Activated CD4-positive, alpha-beta T cell treated with anti-CD3 and anti-CD28 coated beads for 24 hours (primary cell): ENCODE results near the gene SSRP1.
"Not testable (repeated sequence)": the region's sequence is repeated elsewhere in the genome, so short reads cannot be mapped to it uniquely, and the experiment has no call there.

Source experiments
- DNase-seq, 2 donors: peaks; one replicate each; pipeline ENCODE4 v3.0.0-alpha.2; 2020; ENCODE audit warnings: low read depth in 2 of 2

The SSRP1 gene

DNA sequence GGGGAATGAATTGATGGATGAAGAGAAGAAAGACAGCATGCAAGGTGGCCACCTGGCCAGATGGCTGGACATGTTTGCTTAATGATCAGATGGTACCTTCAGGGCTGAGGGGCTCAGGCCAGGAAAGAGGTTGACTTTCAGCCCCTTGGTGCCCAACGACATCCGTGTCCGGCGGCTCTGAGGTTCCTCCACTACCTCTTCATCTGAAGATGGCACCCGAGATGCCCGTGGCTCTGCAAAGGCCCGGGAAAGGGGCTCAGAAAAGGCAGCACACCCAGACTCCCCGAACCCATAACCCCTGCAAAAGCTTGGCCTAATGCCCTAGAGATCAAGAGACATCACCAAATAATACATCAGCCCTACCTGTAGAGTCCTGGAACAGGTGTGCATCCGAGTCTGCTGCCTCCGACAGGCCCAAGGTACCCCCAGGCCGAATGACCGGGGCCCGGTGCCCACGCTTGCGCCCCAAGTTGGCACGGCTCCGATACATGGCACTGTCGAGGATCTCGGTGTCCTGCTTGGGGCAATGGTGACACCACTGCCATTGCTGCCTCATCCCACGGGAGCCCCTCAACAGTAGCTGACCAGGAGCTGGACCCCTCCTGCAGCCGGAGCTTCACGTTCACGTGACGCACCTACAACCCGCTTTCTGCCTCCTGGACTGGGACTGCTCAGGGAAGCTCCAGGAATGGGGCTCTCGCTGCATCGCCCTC, 33.8 kb downstream of the SSRP1 start:
- DNase-seq, result no peak

DNA sequence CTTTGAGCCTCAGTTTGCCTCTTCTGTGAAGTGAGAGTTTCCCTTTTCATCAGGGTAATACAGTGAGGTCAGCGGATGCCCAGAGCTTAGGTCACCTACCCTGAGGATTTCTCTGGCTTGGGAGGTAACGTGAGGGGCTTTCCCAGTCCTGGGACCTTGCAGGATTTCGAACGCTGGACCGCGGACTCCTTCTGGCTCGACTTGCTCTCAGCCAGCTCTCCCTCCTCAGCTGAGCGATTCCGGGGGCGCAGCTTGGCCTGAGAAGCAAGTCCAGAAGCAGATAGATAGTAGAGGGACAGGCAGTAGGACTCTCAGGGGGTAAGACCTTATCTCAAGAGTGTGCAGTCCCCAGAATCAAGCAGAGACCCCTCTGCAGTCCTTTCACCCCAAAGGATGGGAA, 34.9 kb downstream of the SSRP1 start:
- no peak for DNase-seq

DNA sequence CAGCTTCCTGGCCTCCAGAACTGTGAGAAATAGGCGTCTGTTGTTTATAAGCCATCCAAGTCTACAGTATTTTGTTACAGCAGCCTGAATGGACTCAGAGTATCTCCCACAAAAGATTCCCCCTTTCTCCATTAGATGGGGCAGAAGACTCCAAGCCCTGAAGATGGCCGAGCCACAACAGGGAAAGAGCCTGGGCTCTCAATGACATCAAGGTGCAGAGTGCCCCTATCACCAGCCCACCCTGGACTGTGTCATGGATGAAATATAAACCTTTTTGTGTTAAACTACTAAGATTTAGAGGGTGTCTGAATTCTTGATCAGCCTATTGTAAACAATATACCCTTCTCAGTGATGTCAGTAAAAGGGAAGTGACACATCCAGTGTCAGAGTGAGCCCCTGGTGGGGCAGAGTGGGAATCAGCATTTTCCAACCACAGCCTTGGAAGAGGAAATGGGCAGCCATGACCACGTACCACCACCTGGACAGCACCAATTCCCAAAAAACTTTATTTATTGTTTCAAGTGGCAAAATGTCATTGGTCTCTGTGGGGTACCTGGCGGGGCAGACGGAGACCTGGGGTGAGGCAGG, 36.4 kb downstream of the SSRP1 start:
- DNase-seq, result no peak

DNA sequence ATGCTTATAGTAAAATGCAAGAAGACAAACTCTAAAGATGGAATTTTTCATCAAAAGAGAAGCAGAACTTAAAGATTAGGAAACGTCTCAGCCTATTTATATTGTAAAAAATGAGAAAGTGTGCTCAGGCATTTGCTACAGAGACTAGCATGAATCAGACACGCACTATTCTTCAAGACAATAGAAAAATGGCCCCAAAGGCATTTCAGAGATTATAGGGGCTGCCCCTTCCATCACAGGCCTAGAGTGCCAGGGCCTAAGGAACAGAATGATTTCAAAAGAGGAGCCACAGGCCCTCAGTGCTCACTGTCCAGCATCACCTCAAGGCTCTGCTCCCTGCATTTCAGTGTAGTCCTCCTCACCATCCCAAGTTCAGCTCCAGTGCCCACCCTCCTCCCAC, 38.5 kb downstream of the SSRP1 start:
- no peak for DNase-seq

DNA sequence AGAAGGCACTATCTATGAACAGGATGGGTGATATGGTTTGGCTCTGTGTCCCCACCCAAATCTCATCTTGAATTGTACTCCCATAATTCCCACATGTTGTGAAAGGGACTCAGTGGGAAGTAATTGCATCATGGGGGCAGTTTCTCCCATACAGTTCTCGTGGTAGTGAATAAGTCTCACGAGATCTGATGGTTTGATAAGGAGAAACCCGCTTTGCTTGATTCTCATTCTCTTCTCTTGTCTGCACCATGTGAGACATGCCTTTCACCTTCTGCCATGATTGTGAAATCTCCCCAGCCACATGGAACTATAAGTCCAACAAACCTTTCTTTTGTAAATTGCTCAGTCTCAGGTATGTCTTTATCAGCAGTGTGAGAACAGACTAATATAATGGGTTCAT, 39.5 kb downstream of the SSRP1 start:
- not testable (repeated sequence) for DNase-seq

DNA sequence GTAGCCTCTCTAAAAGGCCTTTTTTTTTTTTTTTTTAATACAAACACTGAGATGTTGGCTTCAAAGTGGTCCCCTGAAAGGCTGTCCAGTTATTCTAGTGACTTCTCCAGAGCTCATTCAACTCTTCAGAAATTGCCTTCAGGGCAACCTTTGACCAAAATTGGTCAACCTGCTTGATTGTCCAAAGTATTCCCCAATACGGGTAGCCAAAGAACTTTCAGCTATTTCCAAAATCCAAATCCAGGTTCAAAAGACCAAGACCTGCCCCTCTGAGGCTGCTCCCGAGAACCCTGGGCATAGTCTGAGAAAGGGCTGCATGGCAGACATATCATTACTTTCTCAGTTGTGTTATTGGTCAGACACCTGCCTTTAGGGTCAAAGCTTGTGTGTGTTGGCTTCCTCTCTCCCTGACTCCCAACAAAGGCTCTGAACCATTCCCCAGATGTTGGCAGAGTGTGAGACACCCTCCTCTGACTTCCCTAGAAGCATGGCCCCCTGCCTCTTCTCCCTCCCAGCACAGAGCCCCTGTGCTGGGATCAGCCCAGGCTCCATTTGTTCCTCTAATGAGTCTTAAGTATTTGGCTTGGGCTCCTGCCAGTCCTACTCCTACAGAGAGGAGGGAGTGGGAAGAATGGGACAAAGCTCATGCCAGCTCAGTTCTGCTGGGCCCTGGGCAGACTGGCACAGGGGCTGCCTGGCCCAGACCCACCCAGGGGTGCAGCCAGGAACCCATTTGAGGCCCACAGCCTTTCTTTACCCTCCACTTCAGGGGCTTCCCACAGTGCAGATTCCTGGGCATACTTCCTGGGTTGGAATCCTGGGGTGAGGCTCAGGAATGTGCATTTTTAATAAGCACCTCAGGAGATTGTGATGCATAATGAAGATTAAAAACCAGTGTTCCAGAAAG, 41.2 kb downstream of the SSRP1 start:
- DNase-seq, result no peak

DNA sequence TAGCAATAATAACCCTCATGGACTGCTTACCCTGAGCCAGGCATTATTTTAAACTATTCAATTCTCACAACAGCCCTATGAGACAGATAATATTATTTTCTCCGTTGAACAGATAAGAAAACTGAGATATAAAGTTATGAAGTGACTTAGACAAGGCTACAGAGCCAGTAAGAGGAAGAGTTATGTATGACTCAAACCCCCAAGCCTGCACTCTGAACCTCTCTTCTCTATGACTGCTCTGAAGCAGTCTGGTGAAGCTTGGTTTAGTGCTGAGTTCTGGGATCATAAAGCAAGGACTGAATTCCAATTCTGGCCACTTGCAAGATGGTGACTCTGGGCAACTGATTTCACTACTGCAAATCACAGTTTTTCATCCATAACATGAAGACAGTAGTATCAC, 45.4 kb downstream of the SSRP1 start:
- no peak for DNase-seq

DNA sequence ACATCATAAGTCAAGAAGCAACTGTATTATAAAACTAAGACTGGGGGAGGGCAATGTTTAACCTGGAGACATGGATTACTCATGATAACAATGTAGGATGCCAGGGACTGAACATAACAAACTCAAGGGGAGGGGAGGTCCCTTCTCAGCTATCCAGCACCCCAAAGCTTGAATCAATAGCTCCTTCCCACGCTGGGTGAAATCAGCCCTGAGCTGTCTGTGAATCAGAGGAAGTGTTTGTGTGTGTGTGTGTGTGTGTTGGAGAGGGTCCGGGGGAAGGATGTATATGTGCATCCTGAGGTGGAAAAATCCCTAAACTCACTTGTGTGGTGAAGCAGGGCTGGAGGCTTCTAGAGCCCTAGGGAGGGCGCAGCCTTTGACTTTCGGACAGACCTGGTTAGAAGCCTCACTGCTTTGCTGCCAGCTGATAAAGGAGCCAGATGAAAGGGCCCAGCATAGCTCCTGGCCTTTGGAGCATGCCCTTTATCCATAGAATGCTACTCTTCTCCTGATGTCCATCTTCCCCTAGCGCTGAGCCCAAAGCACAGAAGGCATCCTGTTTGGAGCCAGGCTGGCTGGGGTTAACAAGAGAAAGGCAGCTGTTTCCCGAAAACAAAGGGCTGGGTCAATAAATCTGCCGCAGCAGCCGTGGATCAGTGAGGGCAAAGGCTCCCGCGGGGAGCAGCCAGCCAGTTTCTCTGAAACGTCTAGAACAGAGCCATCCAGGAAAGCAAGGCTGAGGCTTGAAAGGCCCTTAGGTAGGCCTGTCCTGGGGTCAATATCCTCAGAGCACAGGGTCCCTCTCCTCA, 46.7 kb downstream of the SSRP1 start:
- no peak for DNase-seq

DNA sequence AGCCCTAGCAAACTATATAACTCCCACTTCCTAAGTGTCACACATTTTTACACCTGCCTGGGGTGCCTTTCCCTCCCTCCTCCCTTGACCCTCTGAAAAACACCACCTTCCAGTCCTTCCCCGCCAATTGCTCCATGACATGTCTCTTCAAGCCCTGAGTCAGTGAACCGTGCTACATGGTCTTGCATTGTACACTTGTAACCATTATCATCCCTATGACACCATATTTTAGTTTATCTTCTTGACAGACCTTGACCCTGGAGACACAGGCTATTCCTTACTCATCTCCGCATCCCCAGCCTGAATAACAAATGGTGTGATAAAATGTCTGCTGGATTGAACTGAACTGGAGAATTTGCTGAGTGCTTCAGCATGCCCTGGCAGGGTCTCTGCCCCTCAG, 47.8 kb downstream of the SSRP1 start:
- DNase-seq, result no peak

DNA sequence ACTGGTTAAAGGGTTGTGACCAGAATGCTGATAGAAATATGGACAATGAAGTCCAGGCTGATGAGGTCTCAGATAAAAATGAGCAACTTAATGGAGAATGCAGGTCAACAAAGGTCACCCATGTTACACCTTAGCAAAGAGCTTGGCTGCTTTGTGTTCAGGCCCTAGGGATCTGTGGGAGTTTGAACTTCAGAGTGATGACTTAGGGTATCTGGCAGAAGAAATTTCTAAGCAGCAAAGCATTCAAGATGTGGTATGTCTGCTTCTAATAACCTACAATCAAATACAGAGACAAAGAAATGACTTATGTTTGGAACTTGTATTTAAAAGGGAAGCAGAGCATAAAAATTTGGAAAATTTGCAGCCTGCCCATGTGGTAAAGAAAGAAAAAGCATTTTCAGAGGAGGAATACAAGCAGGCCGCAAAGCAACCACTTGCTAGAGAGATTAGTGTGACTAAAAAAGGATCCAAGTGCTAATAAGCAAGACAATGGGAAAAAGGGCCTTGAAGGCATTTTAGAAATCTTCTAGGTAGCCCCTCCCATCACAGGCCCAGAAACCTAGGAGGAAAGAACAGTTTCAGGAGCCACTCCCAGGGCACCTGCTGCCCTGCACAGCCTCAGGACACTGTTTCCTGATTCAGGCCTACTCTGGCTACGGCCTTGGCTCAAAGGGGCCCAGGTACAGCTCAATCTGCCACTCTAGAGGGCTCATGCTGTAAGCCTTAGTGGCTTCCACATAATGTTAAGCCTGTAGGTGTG, 52.3 kb downstream of the SSRP1 start:
- DNase-seq, result no peak

DNA sequence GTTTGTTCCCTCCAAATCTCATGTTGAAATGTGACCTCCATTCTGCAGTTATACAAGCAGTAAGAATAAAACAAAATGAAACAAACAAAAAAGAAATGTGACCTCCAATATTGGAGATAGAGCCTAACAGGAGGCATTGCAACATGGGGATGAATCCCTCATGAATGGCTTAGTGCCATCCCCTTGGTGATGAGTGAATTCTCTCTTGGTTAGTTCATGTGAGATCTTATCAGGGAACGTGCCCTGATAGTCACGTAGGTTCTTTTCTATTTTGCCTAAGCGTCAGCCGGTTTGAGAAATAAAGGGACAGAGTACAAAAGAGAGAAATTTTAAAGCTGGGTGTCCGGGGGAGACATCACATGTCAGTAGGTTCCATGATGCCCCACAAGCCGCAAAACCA, 54.1 kb downstream of the SSRP1 start:
- DNase-seq, result not testable (repeated sequence)

DNA sequence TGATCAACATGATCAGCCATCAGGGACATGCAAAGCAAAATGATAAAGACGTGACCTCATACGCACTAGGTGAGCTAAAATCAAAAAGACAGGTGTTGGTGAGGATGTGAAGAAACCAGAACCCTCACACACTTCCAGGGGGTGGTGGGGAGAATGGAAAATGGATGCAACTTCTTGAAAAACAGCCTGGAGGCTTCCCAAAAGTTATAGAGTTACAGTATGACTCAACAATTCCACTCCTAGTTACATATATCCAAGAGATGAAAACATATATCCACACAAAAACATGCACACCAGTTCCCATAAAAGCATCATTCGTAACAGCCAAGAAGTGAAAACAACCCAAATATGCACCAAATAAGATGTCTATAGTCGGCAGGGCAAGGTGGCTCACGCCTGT, 56.6 kb downstream of the SSRP1 start:
- no peak for DNase-seq

DNA sequence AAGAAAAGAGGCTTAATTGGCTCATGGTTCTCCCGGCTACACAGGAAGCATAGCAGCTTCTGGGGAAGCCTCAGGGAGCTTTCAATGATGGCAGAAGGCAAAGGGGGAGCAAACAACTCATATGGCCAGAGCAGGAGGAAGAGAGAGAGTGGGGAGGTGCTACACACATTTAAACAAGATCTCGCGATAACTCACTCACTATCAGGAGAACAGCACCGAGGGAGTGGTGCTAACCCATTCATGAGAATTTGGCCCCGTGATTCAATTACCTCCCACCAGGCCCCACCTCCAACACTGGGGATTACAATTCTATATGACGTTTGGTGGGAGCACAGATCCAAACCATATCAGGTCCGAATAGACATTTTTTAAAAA, 57.0 kb downstream of the SSRP1 start:
- DNase-seq, result no peak

DNA sequence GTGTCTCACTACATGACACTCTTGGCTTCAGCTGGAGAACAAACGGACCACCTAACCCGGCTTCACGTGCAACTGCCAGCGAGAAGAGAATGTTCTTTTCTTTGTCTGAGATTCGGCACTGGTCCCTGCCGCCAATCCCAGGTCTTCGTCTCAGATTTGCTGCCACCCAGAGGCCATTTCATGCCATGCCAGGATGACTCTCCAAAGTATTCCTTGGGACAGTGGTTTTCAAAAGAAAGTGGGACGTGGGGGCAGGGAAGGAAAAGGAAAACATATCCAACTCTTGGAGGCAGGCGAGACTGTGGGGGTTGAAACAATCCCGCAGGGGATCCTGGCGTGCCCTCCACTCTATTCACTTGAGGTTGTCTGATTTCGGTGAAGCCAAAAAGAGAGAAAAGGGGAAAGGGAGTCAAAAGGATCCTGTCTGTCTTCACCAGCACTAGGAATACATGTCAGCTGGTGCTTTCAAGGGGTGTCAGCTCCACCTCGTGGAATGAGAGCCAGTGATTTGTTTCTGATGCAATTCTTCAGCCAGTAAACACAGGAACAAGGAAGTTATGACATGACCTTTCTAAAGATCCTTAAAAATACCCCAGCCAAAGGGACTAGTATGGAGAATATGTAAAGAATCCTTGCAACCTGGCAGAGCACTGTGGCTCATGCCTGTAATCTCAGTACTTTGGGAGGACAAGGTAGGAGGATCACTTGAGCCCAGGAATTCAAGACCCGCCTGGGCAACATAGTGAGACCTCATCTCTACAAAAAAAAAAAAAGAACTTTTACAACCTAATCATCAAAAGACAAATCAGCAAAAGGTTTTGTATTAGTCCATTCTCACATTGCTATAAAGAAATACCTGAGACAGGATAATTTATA, 57.6 kb downstream of the SSRP1 start:
- peak in 1 of 2 donors; percentile 39 for DNase-seq

DNA sequence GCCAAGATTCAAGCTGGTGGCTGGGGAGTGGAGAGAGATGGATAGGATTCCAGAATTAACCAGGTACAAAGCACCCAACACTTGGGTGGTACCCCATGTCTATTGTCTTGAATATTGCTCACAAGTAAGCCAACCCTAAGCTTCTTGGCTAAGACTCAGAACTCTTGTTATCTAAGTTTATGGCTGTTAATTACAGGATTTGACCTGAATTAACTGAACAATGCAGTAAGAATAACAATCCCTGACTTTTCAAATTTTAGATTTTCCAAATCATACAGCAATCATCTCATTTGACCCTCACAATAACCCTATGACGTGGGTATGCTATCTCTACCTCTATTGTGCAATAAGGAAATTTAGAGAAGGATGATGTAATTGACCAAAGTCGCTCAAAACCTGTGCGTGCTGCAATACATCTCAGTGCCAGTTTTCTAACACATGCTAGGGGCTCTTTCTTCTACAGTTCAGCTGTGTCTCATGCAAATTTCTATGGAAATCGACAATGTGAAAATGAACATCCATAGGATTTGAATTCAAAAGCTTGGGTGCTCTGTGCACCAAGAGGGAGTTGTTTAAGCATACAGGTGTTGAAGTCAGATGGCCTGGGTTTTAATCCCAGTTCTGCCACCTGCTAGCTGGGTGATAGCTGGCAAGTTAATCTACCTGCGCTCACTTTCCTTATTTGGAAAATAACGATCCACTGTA, 58.6 kb downstream of the SSRP1 start:
- no peak for DNase-seq

DNA sequence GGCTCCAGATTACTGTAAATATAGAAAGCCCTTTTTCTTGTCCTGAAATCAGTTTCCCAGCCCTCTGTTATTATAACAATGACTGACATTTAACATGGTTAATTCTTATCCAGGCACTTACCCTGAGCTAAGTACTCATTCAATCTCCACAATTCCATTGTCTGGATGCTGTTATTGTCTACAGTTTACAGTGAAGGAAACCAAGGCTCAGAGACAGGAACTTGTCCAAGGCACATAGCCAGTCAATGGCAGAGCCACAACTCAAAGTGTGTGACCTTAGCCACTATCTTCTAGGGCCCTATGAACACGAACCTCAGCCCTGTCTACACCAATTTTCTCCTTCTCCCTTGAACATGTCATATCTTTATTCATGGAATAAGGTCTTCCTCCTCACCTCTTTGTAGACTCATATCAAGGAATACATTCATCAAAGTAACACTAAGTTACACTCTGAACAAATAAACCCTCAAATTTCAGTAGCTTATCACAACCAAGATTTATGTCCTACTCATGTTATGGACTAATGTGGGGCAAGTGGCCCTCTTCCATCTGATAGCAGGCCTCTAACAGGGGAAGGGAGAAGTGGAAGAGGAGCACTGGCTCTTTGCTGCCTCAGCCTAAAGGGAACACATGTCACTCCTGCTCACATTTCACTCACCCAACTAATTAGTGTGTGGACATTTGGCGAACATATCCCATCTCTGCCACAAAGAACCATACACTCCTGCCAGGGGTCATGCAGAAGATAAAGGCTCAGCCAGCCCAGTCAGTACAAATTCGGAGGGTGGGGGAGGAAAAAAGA, 59.3 kb downstream of the SSRP1 start:
- no peak for DNase-seq
